Measurements from ENCODE around the gene TSHZ2.
"Not testable (repeated sequence)": the region's sequence is repeated elsewhere in the genome, so short reads cannot be mapped to it uniquely, and the experiment has no call there.

The TSHZ2 gene

GRCh38 chr20:53083411-53083810 lies 111.3 kb downstream of the TSHZ2 start:
- Histone ChIP-seq H3K36me3 (ENCODE audit: insufficient read depth, low read depth, low read length) (no peaks in the 10 kb centered on the region), H3K27ac (ENCODE audit: low read length) (no peak overlapping the region), H3K9ac (ENCODE audit: low read depth, low read length) (no peak overlapping the region), H3K4me1 (ENCODE audit: insufficient read depth, low read length) (peaks cover 13% of the 10 kb centered on the region), H3K27me3 (ENCODE audit: insufficient read depth, low read length) (no peaks in the 10 kb centered on the region), H3K4me3 (ENCODE audit: low read length) (no peak overlapping the region), H3K9me3 (ENCODE audit: insufficient read depth, low read depth, low read length) (no peaks in the 10 kb centered on the region)

- H3K4me1 ChIP-seq (ENCODE audit: insufficient read depth, low read length): peaks cover 13% of the 10 kb centered on the region
- no peak overlapping the region for H3K4me3 ChIP-seq (ENCODE audit: low read length)
- H3K27me3 ChIP-seq (ENCODE audit: insufficient read depth, low read length): no peaks in the 10 kb centered on the region
- H3K9ac ChIP-seq (ENCODE audit: low read depth, low read length): no peak overlapping the region
- H3K36me3 ChIP-seq (ENCODE audit: insufficient read depth, low read depth, low read length): no peaks in the 10 kb centered on the region
- no peak overlapping the region for H3K27ac ChIP-seq (ENCODE audit: low read length)
- no peaks in the 10 kb centered on the region for H3K9me3 ChIP-seq (ENCODE audit: insufficient read depth, low read depth, low read length)
Observed at GRCh38 chr20:53084408-53084997, 112.3 kb downstream of the TSHZ2 start.

GRCh38 chr20:53085720-53086119 lies 113.6 kb downstream of the TSHZ2 start:
- Histone ChIP-seq H3K36me3 (ENCODE audit: insufficient read depth, low read depth, low read length) (no peaks in the 10 kb centered on the region), H3K4me3 (ENCODE audit: low read length) (no peak overlapping the region), H3K9me3 (ENCODE audit: insufficient read depth, low read depth, low read length) (no peaks in the 10 kb centered on the region), H3K27ac (ENCODE audit: low read length) (no peak overlapping the region), H3K27me3 (ENCODE audit: insufficient read depth, low read length) (no peaks in the 10 kb centered on the region), H3K9ac (ENCODE audit: low read depth, low read length) (no peak overlapping the region), H3K4me1 (ENCODE audit: insufficient read depth, low read length) (peaks cover 13% of the 10 kb centered on the region)

DNA sequence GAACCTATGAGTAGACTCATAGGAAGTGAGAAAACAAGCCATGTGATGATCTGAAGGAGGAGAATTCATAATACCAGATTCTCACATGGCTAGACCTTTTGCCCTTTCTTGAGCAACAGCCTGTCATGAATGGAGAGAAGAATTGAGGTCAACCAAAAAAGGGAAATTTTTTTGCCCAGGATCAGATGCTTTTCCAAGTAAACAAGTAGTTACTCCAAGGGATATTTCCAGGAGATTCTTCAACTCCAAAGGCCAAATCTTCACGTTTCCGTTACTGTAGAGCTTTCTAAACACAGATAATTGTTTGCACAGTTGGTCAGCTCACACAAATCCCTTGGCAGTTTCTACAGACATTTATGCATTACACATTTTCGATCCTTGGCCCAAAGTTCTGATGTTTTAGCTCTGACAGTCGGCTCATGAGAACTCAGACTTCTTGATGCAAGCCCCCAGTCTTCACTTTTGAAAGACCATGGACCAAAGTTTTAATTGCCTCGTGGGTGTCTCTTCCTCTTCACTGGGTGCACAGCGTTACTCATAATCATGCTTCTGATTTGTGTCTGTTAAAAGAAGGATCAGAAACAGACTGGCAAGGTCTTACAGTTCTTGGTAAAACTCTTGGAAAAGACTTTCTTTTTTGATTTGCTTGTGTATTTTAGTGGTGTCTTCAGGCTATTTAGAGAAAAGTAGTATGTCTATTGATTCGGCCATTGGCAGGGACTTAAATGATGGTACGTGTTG lies 115.0 kb downstream of the TSHZ2 start:
- Histone ChIP-seq H3K9ac (ENCODE audit: low read depth, low read length) (no peak overlapping the region), H3K9me3 (ENCODE audit: insufficient read depth, low read depth, low read length) (no peaks in the 10 kb centered on the region), H3K36me3 (ENCODE audit: insufficient read depth, low read depth, low read length) (no peaks in the 10 kb centered on the region), H3K4me1 (ENCODE audit: insufficient read depth, low read length) (peaks cover 4% of the 10 kb centered on the region; the same call in 1 of the 2 replicates), H3K27me3 (ENCODE audit: insufficient read depth, low read length) (no peaks in the 10 kb centered on the region), H3K4me3 (ENCODE audit: low read length) (no peak overlapping the region), H3K27ac (ENCODE audit: low read length) (no peak overlapping the region)

DNA sequence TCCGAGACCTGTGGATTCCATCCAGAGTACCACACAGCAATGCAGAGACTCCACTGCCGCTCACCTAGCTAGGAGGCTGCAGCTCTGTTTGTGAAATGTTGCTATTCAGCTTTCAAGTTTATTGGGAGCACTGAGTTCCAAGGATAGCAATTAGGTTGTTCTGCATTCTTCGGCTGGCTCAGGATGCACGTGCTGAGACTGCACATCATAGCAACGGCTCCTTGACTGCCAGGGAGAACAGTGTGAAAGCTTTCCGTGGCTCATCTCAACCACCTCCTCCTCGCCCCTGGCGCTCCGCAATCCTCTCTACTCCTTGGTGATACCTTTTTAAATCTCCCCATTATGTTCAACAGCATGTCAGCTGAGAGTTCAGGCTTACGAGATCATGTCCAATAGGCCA lies 116.6 kb downstream of the TSHZ2 start:
- Histone ChIP-seq H3K36me3 (ENCODE audit: insufficient read depth, low read depth, low read length) (no peaks in the 10 kb centered on the region), H3K9me3 (ENCODE audit: insufficient read depth, low read depth, low read length) (no peaks in the 10 kb centered on the region), H3K9ac (ENCODE audit: low read depth, low read length) (no peak overlapping the region), H3K4me3 (ENCODE audit: low read length) (no peak overlapping the region), H3K4me1 (ENCODE audit: insufficient read depth, low read length) (no peaks in the 10 kb centered on the region), H3K27ac (ENCODE audit: low read length) (no peak overlapping the region), H3K27me3 (ENCODE audit: insufficient read depth, low read length) (no peaks in the 10 kb centered on the region)

GRCh38 chr20:53089851-53090250 lies 117.7 kb downstream of the TSHZ2 start:
- not testable (repeated sequence) for H3K4me3 ChIP-seq (ENCODE audit: low read length); H3K27me3 ChIP-seq (ENCODE audit: insufficient read depth, low read length); H3K9ac ChIP-seq (ENCODE audit: low read depth, low read length); H3K4me1 ChIP-seq (ENCODE audit: insufficient read depth, low read length); H3K27ac ChIP-seq (ENCODE audit: low read length); H3K9me3 ChIP-seq (ENCODE audit: insufficient read depth, low read depth, low read length); H3K36me3 ChIP-seq (ENCODE audit: insufficient read depth, low read depth, low read length)

GRCh38 chr20:53091789-53092188 lies 119.6 kb downstream of the TSHZ2 start:
- no peaks in the 10 kb centered on the region for H3K4me1 ChIP-seq (ENCODE audit: insufficient read depth, low read length)
- H3K27ac ChIP-seq (ENCODE audit: low read length): no peak overlapping the region
- no peak overlapping the region for H3K9ac ChIP-seq (ENCODE audit: low read depth, low read length)
- H3K9me3 ChIP-seq (ENCODE audit: insufficient read depth, low read depth, low read length): no peaks in the 10 kb centered on the region
- H3K27me3 ChIP-seq (ENCODE audit: insufficient read depth, low read length): no peaks in the 10 kb centered on the region
- no peak overlapping the region for H3K4me3 ChIP-seq (ENCODE audit: low read length)
- no peaks in the 10 kb centered on the region for H3K36me3 ChIP-seq (ENCODE audit: insufficient read depth, low read depth, low read length)

DNA sequence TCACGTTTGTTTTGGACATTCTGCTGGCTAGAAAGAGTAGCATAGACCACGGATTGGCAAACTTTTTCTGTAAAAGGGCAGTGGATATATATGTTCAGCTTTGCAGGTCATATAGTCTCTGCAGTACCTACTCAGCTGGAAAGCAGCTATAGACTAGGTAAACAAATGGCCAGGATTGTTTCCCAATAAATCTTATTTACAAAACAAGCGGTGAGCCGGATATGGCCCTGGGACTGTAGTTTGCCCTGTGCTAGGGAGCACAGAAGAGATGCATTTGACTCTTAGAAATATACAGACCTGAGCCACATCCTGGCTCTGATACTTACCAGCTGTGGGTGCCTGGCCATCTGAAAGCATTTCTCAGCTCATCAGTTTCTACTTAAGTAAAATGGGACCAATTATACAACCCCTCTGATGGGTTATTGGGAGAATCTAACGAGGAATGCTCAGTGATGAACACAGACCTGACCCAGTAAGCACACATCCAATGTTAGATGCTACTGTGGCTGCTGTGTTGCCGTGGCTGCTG lies 120.7 kb downstream of the TSHZ2 start:
- Histone ChIP-seq H3K27me3 (ENCODE audit: insufficient read depth, low read length) (no peaks in the 10 kb centered on the region), H3K4me3 (ENCODE audit: low read length) (no peak overlapping the region), H3K27ac (ENCODE audit: low read length) (no peak overlapping the region), H3K4me1 (ENCODE audit: insufficient read depth, low read length) (no peaks in the 10 kb centered on the region), H3K9ac (ENCODE audit: low read depth, low read length) (no peak overlapping the region), H3K9me3 (ENCODE audit: insufficient read depth, low read depth, low read length) (no peaks in the 10 kb centered on the region), H3K36me3 (ENCODE audit: insufficient read depth, low read depth, low read length) (no peaks in the 10 kb centered on the region)

- Histone ChIP-seq H3K36me3 (ENCODE audit: insufficient read depth, low read depth, low read length) (no peaks in the 10 kb centered on the region), H3K9ac (ENCODE audit: low read depth, low read length) (no peak overlapping the region), H3K9me3 (ENCODE audit: insufficient read depth, low read depth, low read length) (no peaks in the 10 kb centered on the region), H3K4me3 (ENCODE audit: low read length) (no peak overlapping the region), H3K4me1 (ENCODE audit: insufficient read depth, low read length) (no peaks in the 10 kb centered on the region), H3K27me3 (ENCODE audit: insufficient read depth, low read length) (no peaks in the 10 kb centered on the region), H3K27ac (ENCODE audit: low read length) (no peak overlapping the region)
Observed at GRCh38 chr20:53097371-53097770, 125.2 kb downstream of the TSHZ2 start.

DNA sequence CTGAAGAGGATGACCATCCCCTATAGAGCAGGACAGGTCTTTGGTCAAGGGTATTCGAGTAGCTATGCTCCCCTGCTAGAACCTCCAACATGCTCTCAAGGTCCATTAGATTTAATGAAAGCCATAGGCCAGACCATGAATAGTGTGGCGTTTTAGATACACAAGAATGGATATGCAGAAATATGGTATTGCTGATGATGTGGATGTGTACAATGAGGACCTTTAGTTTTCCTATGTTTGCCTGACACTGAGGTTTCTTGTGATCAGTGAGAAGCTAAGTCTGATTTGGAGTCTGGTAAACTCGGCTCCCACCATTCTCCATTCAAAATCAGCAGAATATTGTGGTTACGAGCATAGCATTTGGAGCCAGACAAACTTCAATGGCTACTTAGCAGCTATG lies 125.6 kb downstream of the TSHZ2 start:
- Histone ChIP-seq H3K9ac (ENCODE audit: low read depth, low read length) (no peak overlapping the region), H3K27me3 (ENCODE audit: insufficient read depth, low read length) (no peaks in the 10 kb centered on the region), H3K36me3 (ENCODE audit: insufficient read depth, low read depth, low read length) (no peaks in the 10 kb centered on the region), H3K4me3 (ENCODE audit: low read length) (no peak overlapping the region), H3K9me3 (ENCODE audit: insufficient read depth, low read depth, low read length) (no peaks in the 10 kb centered on the region), H3K4me1 (ENCODE audit: insufficient read depth, low read length) (no peaks in the 10 kb centered on the region), H3K27ac (ENCODE audit: low read length) (no peak overlapping the region)

- Histone ChIP-seq H3K4me1 (ENCODE audit: insufficient read depth, low read length) (no peaks in the 10 kb centered on the region), H3K4me3 (ENCODE audit: low read length) (no peak overlapping the region), H3K36me3 (ENCODE audit: insufficient read depth, low read depth, low read length) (no peaks in the 10 kb centered on the region), H3K27ac (ENCODE audit: low read length) (no peak overlapping the region), H3K9ac (ENCODE audit: low read depth, low read length) (no peak overlapping the region), H3K9me3 (ENCODE audit: insufficient read depth, low read depth, low read length) (no peaks in the 10 kb centered on the region), H3K27me3 (ENCODE audit: insufficient read depth, low read length) (no peaks in the 10 kb centered on the region)
Observed at GRCh38 chr20:53098621-53099020, 126.5 kb downstream of the TSHZ2 start.

GRCh38 chr20:53099856-53100255 lies 127.7 kb downstream of the TSHZ2 start:
- Histone ChIP-seq H3K27ac (ENCODE audit: low read length) (no peak overlapping the region), H3K9me3 (ENCODE audit: insufficient read depth, low read depth, low read length) (no peaks in the 10 kb centered on the region), H3K4me1 (ENCODE audit: insufficient read depth, low read length) (no peaks in the 10 kb centered on the region), H3K36me3 (ENCODE audit: insufficient read depth, low read depth, low read length) (no peaks in the 10 kb centered on the region), H3K9ac (ENCODE audit: low read depth, low read length) (no peak overlapping the region), H3K4me3 (ENCODE audit: low read length) (no peak overlapping the region), H3K27me3 (ENCODE audit: insufficient read depth, low read length) (no peaks in the 10 kb centered on the region)

Measured in iPS-20b (cell line).